NOMO-1 (cell line): ENCODE results near the gene DIDO1.
A peak's percentile ranks its signal among the peaks of the same experiment; 100 is the strongest.

Experiments used
- DNase-seq, 2 experiments: peaks; one replicate each; lab custom pipeline; 2025; ENCODE audit not compliant: unreplicated experiment in 2 of 2; lab: John Stamatoyannopoulos, UW

The DIDO1 gene

GRCh38 chr20:62840244-62841197, 85.8 kb downstream of the DIDO1 start:
- DNase-seq = no peak

- no peak for DNase-seq
Observed at GRCh38 chr20:62839816-62840215, 86.5 kb downstream of the DIDO1 start.

GRCh38 chr20:62839261-62839660, 87.0 kb downstream of the DIDO1 start:
- no peak for DNase-seq

GRCh38 chr20:62838128-62838891, 88.0 kb downstream of the DIDO1 start:
- DNase-seq = peak; percentile 73

- no peak for DNase-seq
Observed at GRCh38 chr20:62837790-62838127, 88.5 kb downstream of the DIDO1 start.

GRCh38 chr20:62836967-62837490, 89.3 kb downstream of the DIDO1 start:
- no peak for DNase-seq

- no peak for DNase-seq
Observed at GRCh38 chr20:62835931-62836861, 90.1 kb downstream of the DIDO1 start.

GRCh38 chr20:62834967-62835730, 91.2 kb downstream of the DIDO1 start:
- DNase-seq = no peak

- no peak for DNase-seq
Observed at GRCh38 chr20:62832951-62833391, 93.3 kb downstream of the DIDO1 start.

- peak; percentile 94 to 95 for DNase-seq
Observed at GRCh38 chr20:62832212-62832922, 93.9 kb downstream of the DIDO1 start.

GRCh38 chr20:62831854-62832211, 94.5 kb downstream of the DIDO1 start:
- DNase-seq = no peak

- DNase-seq = no peak
Observed at GRCh38 chr20:62831361-62831788, 94.9 kb downstream of the DIDO1 start.

- DNase-seq = peak; percentile 72 to 75
Observed at GRCh38 chr20:62830821-62831220, 95.5 kb downstream of the DIDO1 start.

GRCh38 chr20:62830251-62830650, 96.1 kb downstream of the DIDO1 start:
- no peak for DNase-seq

GRCh38 chr20:62829231-62830230, 96.8 kb downstream of the DIDO1 start:
- DNase-seq = no peak

GRCh38 chr20:62828511-62829230, 97.6 kb downstream of the DIDO1 start:
- no peak for DNase-seq

- DNase-seq = no peak
Observed at GRCh38 chr20:62828051-62828450, 98.3 kb downstream of the DIDO1 start.
